ENCODE results near the gene BANP.
"Not testable (repeated sequence)": the region's sequence is repeated elsewhere in the genome, so short reads cannot be mapped to it uniquely, and the experiment has no call there.

BANP gene

GRCh38 chr16:87936375-87937230, 14.6 kb upstream of the BANP start, which contains the start of gene CA5A:
Gene CA5A, minus strand, starts transcription at chr16:87936529. Its CDS starts 79 bp downstream, at chr16:87936450.
- DNase-seq = no peak
- H3K4me1 ChIP-seq = no peaks in the 10 kb centered on the region
- no peak within 1 kb of the TSS for H3K4me3 ChIP-seq (ENCODE audit: low read depth, low read length)
- H3K36me3 ChIP-seq = no peaks in the 10 kb centered on the region
- H3K27me3 ChIP-seq = no peaks in the 10 kb centered on the region
- no peak for TF ChIP-seq CTCF (IDR thresholded peaks at IDR 0.05; ENCODE audit: low read depth, low read length)
- no peaks in the 10 kb centered on the region for H3K9me3 ChIP-seq

GRCh38 chr16:87937231-87937542, 14.0 kb upstream of the BANP start:
- H3K36me3 ChIP-seq; H3K9me3 ChIP-seq; DNase-seq; H3K4me3 ChIP-seq (ENCODE audit: low read depth, low read length); H3K27me3 ChIP-seq; H3K4me1 ChIP-seq: not testable (repeated sequence)

DNA sequence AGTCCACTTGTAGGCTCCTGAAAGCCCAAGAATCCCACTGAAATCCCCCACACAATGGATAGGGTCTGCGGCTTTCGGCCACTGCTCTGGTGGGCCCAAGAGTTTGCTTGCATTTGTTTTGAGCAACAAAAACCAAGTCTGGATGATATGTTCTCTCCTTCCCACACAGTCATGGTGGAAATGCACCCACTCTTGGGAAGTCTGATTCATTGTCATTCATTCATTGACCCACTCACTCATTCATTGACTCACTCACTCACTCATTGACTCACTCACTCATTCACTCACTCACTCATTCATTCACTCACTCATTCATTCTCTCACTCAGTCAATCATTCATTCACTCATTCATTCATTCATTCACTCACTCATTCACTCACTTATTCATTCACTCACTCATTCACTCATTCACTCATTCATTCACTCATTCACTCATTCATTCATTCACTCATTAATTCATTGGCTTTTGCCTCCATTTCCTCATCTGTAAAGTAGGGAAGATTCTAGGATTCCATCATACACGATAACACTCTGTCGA, 12.8 kb upstream of the BANP start:
- no peak for DNase-seq
- no peak for TF ChIP-seq CTCF (IDR thresholded peaks at IDR 0.05; ENCODE audit: low read depth, low read length)

GRCh38 chr16:87939562-87940423, 11.4 kb upstream of the BANP start:
- Histone ChIP-seq H3K4me3 (ENCODE audit: low read depth, low read length) (no peak overlapping the region), H3K36me3 (no peaks in the 10 kb centered on the region), H3K27me3 (no peaks in the 10 kb centered on the region), H3K9me3 (no peaks in the 10 kb centered on the region), H3K4me1 (no peaks in the 10 kb centered on the region)
- TF ChIP-seq CTCF (IDR thresholded peaks at IDR 0.05; ENCODE audit: low read depth, low read length) = no peak
- DNase-seq = no peak

More for the DNA sequence above, 12.8 kb upstream of the BANP start:
- H3K27me3 ChIP-seq = no peaks in the 10 kb centered on the region
- H3K4me1 ChIP-seq = no peaks in the 10 kb centered on the region
- no peaks in the 10 kb centered on the region for H3K9me3 ChIP-seq
- no peaks in the 10 kb centered on the region for H3K36me3 ChIP-seq
- H3K4me3 ChIP-seq (ENCODE audit: low read depth, low read length) = no peak overlapping the region

- no peak for DNase-seq
- TF ChIP-seq CTCF (IDR thresholded peaks at IDR 0.05; ENCODE audit: low read depth, low read length) = no peak
- Histone ChIP-seq H3K4me3 (ENCODE audit: low read depth, low read length) (no peak overlapping the region), H3K36me3 (no peaks in the 10 kb centered on the region), H3K4me1 (peaks cover 7% of the 10 kb centered on the region), H3K27me3 (no peaks in the 10 kb centered on the region), H3K9me3 (no peaks in the 10 kb centered on the region)
These were observed 8.6 kb upstream of the BANP start for GRCh38 chr16:87942680-87943079.

GRCh38 chr16:87945351-87946042, 5.7 kb upstream of the BANP start:
- Histone ChIP-seq H3K9me3 (no peaks in the 10 kb centered on the region), H3K4me3 (ENCODE audit: low read depth, low read length) (peak overlapping the region; percentile 65), H3K27me3 (no peaks in the 10 kb centered on the region), H3K36me3 (no peaks in the 10 kb centered on the region), H3K4me1 (peaks cover 7% of the 10 kb centered on the region)
- no peak for TF ChIP-seq CTCF (IDR thresholded peaks at IDR 0.05; ENCODE audit: low read depth, low read length)
- DNase-seq = peak; percentile 90
